GM13977 (cell line): ENCODE measurements around the gene HPCAL1.

Source experiments
- DNase-seq: peaks from one replicate; pipeline ENCODE4 v3.0.0; 2012; ENCODE audit warnings: low spot score
- in situ Hi-C: fragments of 300-500 bp; cut with MboI; formaldehyde crosslinking; loops from one replicate; pipeline ENCODE4 v1.12.0; 2022; ENCODE audit warnings: low sequenced_read_pairs, low pct_unique_long_range_greater_than_20kb, mixed read lengths, inconsistent platforms; ENCODE audit not compliant: unreplicated experiment
- TF ChIP-seq, protein P1 (sequence below): IDR thresholded peaks from 2 replicates; pipeline ENCODE4 v1.5.1; 2012; ENCODE audit warnings: mild to moderate bottlenecking, control low read depth; ENCODE audit not compliant: insufficient read depth; ENCODE audit errors: extremely low read depth, missing control alignments

The HPCAL1 gene

DNA sequence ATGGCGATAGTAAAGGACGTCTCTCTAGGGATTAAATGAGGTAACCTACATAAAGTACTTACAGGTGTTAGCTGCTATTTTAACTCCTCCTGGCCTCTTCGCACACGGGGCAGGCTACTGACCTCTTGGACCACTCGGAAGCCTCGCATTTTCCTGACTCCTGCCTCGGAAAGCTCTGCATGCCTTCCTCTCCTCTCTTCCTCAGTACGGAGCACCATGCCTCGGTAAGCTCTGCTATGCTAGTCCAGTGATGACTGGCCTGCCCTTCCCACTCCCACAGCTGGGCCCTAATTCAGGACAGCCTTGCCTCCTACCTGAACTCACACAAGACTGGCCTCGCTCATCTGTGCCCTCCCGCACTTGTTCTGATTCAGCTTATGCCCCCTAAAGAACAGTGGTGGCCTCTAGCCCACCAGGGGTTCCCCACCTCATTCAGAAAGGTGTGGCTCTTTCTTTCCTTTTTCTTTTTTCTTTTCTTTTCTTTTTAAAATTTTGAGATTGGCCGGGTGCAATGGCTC lies 22.7 kb upstream of the HPCAL1 start:
- DNase-seq, result no peak
- in situ Hi-C loops, result no loop called here
- TF ChIP-seq, protein P1, sequence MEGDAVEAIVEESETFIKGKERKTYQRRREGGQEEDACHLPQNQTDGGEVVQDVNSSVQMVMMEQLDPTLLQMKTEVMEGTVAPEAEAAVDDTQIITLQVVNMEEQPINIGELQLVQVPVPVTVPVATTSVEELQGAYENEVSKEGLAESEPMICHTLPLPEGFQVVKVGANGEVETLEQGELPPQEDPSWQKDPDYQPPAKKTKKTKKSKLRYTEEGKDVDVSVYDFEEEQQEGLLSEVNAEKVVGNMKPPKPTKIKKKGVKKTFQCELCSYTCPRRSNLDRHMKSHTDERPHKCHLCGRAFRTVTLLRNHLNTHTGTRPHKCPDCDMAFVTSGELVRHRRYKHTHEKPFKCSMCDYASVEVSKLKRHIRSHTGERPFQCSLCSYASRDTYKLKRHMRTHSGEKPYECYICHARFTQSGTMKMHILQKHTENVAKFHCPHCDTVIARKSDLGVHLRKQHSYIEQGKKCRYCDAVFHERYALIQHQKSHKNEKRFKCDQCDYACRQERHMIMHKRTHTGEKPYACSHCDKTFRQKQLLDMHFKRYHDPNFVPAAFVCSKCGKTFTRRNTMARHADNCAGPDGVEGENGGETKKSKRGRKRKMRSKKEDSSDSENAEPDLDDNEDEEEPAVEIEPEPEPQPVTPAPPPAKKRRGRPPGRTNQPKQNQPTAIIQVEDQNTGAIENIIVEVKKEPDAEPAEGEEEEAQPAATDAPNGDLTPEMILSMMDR, result no peak

DNA sequence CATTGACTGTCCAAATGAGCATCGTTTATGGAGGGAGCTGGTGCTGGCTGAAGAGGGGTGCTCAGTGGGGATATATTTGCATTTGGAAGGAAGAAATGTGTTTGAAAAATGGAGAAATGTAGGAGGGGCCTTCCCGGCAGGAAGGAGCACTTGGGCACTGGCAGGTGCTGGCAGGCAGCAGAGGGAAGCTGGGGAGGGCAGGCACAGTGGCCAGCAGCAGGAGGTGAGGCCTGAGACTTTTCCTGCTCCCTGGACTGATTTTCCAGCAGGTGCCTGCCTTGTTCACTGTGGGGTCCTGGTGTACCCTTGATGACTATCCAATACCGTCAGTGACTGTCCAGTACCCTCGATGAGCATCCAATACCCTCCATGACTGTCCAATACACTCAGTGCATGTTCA lies 20.8 kb upstream of the HPCAL1 start:
- in situ Hi-C loops, result no loop called here
- TF ChIP-seq, protein P1, result no peak

DNA sequence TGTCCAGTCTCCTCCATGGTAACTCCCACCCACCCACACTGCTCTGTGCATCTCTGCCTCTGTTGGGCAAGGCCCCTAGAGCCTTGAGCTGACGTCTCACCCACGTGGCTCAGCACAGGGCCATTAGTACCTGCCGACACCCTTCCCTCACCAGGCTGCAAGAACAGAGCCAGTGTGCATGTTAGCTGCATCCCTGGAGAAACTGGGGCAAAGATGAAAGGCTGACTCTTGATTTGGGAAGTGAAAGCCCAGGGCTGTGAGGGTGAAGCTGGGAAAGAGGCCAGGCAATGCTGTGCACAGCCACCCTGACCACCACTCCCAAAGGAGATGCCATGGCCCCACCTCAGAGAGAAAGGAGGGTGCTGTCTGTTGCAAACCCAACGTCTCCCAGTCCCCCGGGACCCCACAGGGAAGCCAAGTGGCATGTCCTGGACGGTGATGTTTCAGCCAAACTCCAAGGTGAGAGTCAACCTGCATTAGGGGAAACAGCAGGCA lies 20.0 kb upstream of the HPCAL1 start:
- DNase-seq, result no peak
- in situ Hi-C loops, result no loop called here
- TF ChIP-seq, protein P1, result no peak

More for the DNA sequence above, 20.8 kb upstream of the HPCAL1 start:
- DNase-seq, result no peak

DNA sequence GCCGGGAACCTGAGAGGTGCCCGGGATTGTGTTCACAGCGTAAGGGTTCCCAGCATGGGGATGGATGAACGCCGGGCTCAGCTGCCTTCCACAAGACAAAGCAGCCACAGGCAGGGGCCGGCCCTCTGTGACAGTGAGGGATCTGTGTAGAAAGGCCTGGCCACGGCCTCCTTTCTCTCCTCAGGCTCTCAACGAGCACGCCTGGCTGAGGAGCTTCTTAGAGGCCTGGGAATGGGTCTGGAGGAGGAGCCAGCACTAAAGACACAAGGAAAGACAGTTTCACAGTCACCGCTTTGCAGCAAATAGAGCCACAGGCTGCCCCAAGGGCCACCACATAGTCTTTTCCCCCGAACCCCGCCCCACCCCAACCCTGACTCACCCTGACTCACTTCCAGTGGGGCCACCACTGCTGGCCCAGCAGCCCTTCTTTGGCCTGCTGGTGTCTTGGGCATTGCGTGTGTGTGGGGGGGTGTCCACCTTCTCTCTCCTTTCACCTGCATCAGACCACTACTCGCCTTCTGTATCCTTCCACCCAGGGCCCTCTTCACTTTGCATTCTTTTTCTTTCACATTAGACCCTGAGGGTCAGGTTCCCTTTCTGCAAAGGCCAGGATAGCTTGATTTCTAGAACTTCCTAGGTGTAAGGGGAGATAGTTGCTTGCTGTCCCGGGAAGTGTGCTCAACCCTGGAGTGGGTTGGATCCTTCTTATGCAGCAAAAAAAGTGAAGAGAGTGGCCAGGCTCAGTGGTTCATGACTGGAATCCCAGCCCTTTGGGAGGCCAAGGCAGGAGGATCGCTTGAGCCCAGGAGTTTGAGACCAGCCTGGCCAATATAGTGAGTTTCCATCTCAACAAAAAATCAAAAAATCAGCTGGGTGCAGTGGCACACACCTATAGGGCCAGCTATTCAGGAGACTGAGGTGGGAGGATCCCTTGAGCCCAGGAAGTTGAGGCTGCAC lies 19.3 kb upstream of the HPCAL1 start:
- TF ChIP-seq, protein P1, result no peak
- in situ Hi-C loops, result no loop called here
- DNase-seq, result no peak

DNA sequence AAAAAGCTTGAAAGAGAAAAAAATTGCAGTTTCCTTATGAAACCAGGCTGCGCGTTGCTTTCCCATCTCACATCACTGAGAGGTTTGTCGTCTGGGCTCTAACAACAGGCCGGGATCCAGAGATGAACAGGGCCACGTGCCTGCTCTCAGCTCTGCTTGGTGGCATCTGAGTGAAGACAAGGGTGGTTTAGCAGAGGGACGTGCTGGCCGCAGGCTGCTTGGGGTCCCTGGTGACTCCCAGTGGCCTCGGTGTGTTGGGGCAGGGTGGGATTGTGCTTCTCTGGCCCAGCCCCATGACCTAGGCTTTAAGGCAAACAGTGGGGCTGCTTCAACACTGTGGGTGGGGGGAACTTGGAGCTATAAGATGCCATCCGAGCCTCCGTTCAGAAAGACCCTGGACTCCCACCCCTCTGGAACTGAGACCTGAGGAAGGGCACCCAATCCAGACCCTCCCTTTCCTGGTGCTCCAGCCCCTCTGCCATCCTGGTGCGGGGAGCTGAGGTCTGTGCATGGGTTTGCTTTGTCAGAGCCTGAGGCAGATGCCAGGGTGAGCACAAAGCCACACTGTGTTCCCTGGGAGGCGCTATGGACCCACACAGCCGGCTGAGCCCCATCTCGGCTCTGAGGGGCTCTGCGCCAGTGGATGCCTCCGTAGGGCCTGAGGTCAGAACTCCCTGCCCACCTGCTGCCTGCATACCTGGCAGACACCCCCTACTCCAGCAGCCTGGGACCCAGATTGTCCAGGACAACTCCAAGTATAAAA lies 18.4 kb upstream of the HPCAL1 start:
- in situ Hi-C loops, result no loop called here
- no peak for DNase-seq
- TF ChIP-seq, protein P1, result no peak

DNA sequence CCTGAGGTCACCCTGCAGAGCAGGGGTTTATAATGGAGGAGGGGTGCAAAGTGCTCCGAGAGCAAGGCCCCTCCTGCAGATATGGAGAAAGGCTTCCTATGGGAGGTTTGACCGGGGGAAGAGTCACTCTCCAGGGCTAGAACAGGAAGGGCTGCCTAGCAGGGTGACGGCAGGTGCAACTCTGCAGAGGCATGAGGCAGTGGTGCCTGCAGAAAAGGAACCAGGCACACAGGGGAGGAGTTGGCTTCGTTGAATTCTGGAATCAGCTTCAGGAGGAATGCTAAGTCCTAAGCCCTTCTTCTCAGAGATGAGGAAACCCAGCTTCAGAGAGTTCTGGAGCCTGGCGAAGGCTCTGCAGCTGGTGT lies 17.5 kb upstream of the HPCAL1 start:
- no peak for DNase-seq
- in situ Hi-C loops, result no loop called here

More for the DNA sequence above, 17.5 kb upstream of the HPCAL1 start:
- TF ChIP-seq, protein P1, result no peak
